HG02870 (cell line): ENCODE measurements around the gene SART3.
"Not testable (repeated sequence)": the region's sequence is repeated elsewhere in the genome, so short reads cannot be mapped to it uniquely, and the experiment has no call there.

Source experiments
- ATAC-seq: cut with Tn5 transposase; IDR thresholded peaks from one replicate; pipeline ENCODE4 v1.9.1; 2021; ENCODE audit warnings: mild to moderate bottlenecking, moderate library complexity; ENCODE audit not compliant: unreplicated experiment

SART3 gene

GRCh38 chr12:108565976-108566375 is 5.0 kb upstream of the SART3 start:
- no peak for ATAC-seq

- ATAC-seq = no peak
Observed at GRCh38 chr12:108565146-108565545, 4.2 kb upstream of the SART3 start.

- ATAC-seq = no peak
Observed at GRCh38 chr12:108564724-108565123, 3.8 kb upstream of the SART3 start.

- no peak for ATAC-seq
Observed at GRCh38 chr12:108563804-108564151, 2.8 kb upstream of the SART3 start.

- peak; percentile 28 for ATAC-seq
Observed at GRCh38 chr12:108563136-108563803, 2.3 kb upstream of the SART3 start.

- ATAC-seq = peak; percentile 63
Observed at GRCh38 chr12:108562348-108563135, 1.6 kb upstream of the SART3 start, which contains the start of gene ISCU. TSS of gene ISCU (plus strand) at chr12:108562596. CDS start at chr12:108562623, 27 bp downstream.

GRCh38 chr12:108561852-108562347 is 927 bp upstream of the SART3 start:
- peak; percentile 4 for ATAC-seq

GRCh38 chr12:108560321-108560721 is 652 bp downstream of the SART3 start:
- ATAC-seq = no peak

GRCh38 chr12:108559748-108560147 is 1.2 kb downstream of the SART3 start:
- no peak for ATAC-seq

- no peak for ATAC-seq
Observed at GRCh38 chr12:108559007-108559655, 1.8 kb downstream of the SART3 start.

GRCh38 chr12:108555383-108555782 is 5.6 kb downstream of the SART3 start:
- not testable (repeated sequence) for ATAC-seq

- no peak for ATAC-seq
Observed at GRCh38 chr12:108553799-108554198, 7.2 kb downstream of the SART3 start.

GRCh38 chr12:108551535-108551934 is 9.4 kb downstream of the SART3 start:
- no peak for ATAC-seq

- no peak for ATAC-seq
Observed at GRCh38 chr12:108548954-108549521, 11.9 kb downstream of the SART3 start.

- ATAC-seq = no peak
Observed at GRCh38 chr12:108547686-108548085, 13.3 kb downstream of the SART3 start.

GRCh38 chr12:108543652-108544051 is 17.3 kb downstream of the SART3 start:
- ATAC-seq = no peak

- ATAC-seq = no peak
Observed at GRCh38 chr12:108542320-108542719, 18.7 kb downstream of the SART3 start.

- no peak for ATAC-seq
Observed at GRCh38 chr12:108538616-108539195, 22.3 kb downstream of the SART3 start.

GRCh38 chr12:108538146-108538545 is 22.8 kb downstream of the SART3 start:
- no peak for ATAC-seq

- no peak for ATAC-seq
Observed at GRCh38 chr12:108531929-108532848, 28.8 kb downstream of the SART3 start.
